Islet precursor cell (in vitro differentiated cells): Measurements from ENCODE around the gene CORO2A.
"Not testable (repeated sequence)": the region's sequence is repeated elsewhere in the genome, so short reads cannot be mapped to it uniquely, and the experiment has no call there.

Source experiments
- DNase-seq: peaks from one replicate; pipeline ENCODE4 v3.0.0-alpha.2; 2018

Gene CORO2A

GRCh38 chr9:98134702-98135557, 57.5 kb downstream of the CORO2A start:
- no peak for DNase-seq

DNA sequence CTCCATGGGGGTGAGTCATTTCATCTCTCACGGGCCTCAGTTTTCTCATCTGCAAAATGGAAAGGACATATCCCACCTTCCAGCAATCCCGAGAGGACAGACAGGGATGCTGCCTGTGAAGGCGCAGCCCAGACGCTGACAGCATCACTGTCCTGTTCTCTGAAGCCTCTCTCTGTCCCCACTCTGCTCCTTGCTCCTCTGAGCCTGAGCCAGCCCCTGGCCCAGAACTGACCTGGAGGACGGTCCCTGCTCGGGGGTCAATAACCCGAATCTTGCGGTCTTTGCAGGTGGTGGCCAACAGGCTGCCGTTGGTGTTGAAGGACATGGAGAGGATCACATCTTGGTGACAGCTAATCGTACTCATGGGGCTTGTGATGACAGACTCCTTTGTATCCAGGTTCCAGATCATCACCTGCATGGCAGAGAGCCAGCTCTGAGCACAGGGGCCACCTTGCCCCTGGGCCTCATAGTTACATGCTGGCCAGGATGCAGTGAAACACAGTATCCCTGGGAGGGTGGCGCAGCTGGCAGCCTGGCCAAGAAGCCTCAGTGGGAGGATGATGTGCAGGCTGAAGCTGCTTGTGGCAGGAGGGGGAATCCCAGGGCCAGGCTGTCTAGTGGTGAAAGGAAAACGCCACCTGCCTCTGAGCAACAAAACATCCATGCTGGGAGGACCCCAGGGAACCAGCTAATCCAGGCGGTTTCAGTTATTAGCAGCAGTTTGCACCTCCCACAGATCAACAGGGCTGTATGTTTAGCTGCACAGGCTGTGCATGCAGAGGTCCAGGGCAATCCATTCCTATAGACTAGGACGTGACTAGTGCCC, 59.4 kb downstream of the CORO2A start:
- DNase-seq = no peak

GRCh38 chr9:98132158-98132557, 60.3 kb downstream of the CORO2A start:
- DNase-seq = no peak

GRCh38 chr9:98130576-98131228, 61.7 kb downstream of the CORO2A start:
- DNase-seq = no peak

DNA sequence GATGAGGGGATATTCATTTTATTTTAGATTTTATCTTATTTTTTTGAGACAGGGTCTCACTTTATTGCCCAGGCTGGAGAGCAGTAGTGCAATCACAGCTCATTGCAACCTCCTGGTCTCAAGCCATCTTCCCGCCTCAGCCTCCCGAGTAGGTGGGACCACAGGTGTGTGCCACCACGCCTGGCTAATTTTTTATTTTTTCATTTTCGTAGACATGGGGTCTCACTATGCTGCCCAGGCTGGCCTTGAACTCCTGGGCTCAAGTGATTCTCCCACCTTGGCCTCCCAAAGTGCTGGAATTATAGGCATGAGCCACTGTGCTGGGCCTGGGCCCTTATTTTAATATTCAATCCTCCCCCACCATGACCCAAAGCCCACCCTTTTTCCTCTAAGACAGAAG, 62.4 kb downstream of the CORO2A start:
- not testable (repeated sequence) for DNase-seq

DNA sequence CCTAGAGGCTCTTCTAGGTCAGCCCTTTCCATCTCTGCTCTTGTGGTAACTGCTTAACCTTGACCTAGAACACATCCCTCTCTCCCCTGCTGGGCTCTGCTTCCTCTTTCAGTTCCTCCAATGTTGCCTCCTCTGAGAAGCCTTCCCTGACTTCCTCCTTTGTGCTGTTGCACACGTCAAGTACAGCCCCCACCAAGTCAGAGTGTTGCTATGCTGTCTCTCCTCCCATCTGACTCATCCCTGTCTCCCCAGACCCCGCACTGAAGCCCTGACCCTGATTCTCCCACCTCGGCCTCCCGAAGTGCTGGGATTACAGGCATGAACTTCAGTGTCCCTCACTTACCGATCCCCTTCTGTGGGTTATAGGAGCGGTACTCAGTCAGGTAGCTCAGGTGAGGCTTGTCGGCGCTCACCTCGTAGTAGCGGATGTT, 63.0 kb downstream of the CORO2A start:
- DNase-seq = no peak

- DNase-seq = no peak
These were observed 64.1 kb downstream of the CORO2A start for GRCh38 chr9:98128316-98128715.

GRCh38 chr9:98127226-98127625, 65.2 kb downstream of the CORO2A start:
- DNase-seq = no peak

DNA sequence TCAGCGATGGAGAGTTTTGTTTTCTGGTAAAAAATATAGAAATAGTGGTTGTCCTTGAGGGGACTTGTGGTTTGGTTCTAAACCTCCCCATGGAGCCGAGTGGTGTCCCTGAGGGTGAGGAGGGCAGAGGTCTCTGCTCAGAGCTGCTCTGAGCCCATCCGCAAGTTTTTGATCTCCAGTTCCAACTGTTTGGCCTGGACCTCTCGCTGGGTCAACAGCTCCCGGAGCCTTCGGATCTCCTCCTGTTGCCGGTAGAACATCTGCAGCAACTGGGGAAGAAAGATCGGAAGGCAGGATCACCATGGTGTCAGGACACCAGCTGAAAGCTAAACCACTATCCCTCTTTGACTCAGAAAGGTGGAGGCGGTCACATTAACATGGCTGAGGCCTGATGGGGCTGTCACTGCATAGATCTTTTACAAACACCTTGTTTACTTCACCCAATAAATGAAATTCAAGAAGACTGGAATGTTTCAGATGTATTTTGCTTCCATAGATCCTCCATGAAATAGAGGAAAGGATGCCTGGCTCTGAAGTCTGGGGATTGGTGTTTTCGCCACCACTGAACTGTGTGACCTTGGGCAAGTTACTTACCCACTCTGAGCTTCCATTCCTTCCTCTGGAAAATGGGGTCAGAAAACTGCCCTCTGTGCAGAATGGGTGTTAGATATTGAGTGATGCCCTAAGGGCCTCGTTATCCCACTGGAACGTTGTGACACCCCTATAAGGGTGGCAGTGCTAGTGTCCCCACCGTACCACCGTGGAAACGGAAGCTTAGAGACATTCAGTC, 67.6 kb downstream of the CORO2A start:
- DNase-seq = no peak

GRCh38 chr9:98124091-98124490, 68.3 kb downstream of the CORO2A start:
- DNase-seq = not testable (repeated sequence)

DNA sequence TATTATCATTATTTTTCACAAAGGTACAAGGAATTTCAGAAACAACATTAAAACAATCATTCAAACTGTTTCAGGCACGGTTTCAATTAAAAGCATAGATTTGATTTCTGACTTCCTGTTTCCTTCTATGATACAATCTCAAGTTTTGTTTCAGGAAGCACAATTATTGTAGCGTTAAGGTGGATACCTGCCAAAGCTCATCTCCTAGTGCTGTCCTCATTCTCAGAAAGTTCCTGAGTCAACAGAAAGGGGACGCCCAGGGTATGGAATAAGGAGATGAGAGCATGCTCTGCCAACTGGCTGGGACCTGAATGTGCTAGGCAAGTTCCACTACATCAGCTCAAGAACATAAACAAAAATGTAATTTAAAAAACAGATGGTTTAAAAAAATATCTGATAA, 71.4 kb downstream of the CORO2A start:
- no peak for DNase-seq

DNA sequence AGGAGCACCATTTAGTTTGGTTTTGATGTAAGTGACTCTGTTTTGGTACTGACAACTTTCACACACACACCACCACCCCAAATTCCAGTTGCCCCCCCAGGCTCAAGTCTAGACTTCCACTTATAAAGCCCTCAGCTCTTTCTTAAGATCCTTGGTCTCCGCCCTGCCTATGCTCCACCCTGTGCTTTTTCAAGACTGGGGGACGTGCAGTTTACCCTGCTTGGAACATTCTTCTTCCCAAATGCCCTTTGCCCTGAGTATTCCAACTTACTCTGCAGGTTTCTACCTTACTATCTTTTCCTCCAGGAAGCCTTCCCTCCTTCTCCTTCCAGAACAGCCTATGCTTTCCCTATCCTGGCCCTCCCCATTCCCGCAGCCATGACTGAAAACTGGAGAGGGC, 72.0 kb downstream of the CORO2A start:
- DNase-seq = no peak

- peak; percentile 85 for DNase-seq
These were observed 73.5 kb downstream of the CORO2A start, which contains the start of gene TRIM14 for GRCh38 chr9:98118640-98119601. Gene TRIM14, minus strand, starts transcription at chr9:98119222. Its CDS starts 34 bp downstream, at chr9:98119188.

DNA sequence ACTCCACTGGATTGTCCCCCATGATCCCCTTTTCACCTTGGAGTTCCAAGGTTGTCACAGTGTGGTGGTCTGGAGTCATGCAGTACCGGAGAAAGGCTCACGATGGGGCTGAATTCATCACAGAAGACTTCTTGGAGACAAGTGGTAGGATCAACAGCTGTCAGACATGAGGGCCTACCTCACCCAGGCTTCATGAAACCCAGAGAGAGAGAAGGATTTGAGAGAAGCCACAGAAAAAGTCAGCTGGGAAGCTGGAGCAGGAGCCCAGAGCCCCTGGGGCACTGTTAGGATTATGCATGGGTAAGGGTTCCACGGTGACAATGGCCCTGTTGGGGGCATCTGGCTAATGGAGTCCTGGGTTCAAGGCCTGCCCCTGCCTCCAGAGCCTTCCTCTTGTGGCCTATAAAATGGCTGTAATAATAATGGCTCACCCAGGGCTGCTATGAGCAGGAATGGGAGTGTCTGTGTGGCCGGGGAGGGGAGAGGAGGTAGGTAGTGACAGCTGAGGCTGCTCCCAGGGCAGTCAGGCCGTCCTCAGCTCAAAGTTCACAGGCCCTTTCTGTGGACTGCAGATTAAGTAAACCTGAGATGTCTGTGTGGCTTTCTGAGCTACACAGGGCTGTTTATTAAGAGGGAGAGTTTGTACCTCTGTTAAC, 74.3 kb downstream of the CORO2A start:
- DNase-seq = no peak

DNA sequence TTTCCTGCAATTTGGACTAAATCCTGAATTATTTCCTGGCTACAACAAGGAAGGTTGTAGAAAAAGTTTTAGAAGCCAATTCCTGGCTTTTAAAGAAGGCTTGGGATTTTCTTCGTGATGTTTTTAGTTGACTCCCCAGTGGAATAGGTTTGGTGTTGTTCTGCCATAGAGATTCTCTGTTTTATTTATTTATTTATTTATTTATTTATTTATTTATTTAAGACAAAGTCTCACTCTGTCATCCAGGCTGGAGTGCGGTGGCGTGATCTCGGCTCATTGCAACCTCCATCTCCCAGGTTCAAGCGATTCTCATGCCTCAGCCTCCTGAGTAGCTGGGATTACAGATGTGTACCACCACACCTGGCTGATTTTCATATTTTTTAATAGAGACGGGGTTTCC, 75.3 kb downstream of the CORO2A start:
- DNase-seq = not testable (repeated sequence)

- DNase-seq = no peak
These were observed 83.4 kb downstream of the CORO2A start for GRCh38 chr9:98109052-98109451.

DNA sequence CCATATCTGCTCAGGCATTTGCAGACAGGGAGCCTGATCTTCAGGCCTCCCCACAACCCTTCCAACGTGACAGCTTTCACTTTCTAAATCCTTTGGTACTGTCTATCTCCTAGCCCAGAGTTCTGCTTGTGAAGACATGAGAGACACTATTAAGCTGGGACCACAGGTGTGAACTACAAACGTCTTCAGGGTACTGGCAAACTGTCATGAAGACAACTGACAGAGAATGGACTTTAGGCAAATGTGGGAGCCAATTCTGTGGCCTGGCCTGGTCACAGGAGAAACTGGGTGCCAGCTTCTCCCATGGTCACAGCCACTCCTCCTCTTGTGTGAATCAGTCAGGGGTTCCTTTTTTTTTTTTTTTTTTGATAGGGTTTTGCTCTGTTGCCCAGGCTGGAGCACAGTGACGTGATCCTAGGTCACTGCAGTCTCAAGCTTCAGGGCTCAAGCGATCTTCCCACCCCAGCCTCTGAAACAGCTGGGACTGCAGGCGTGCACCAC, 83.9 kb downstream of the CORO2A start:
- no peak for DNase-seq

DNA sequence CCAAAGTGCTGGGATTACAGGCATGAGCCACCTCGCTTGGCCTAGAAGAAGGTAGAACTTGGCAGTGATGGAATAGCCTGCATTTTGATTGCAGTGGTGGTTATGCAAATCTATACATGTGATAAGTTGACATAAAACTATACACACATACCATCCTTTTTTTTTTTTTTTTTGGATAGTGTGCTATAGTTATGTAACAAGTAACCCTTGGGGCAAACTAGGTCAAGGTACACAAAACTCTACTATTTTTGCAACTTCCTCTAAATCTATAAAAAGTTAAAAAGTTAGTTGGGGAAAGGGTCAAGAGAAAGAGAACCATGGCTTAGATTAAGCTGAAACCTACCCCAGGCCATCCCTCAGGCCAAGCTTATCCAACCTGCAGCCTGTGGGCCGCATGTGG, 84.5 kb downstream of the CORO2A start:
- no peak for DNase-seq

DNA sequence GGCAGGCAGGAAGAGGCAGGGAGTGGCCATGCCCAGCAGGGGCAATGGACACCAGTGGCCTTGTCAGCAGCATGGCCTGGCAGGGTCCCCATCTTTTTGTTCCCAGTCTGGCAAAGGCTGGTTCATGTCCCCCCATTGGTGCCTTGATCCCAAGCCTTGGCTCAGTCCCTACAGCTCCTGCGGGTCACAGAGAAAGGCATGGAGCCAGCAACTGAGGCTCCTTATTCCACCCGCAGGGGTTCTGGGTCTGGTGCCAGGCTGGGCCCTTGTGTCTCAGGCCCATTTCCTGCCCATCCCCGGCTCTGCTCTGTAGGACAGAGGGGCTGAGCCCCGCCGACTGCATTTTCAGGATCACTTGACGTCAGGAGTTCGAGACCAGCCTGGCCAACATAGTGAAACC, 87.4 kb downstream of the CORO2A start:
- no peak for DNase-seq

GRCh38 chr9:98104445-98104881, 88.0 kb downstream of the CORO2A start:
- no peak for DNase-seq
